ENCODE data around the gene EPHB1.

DNA sequence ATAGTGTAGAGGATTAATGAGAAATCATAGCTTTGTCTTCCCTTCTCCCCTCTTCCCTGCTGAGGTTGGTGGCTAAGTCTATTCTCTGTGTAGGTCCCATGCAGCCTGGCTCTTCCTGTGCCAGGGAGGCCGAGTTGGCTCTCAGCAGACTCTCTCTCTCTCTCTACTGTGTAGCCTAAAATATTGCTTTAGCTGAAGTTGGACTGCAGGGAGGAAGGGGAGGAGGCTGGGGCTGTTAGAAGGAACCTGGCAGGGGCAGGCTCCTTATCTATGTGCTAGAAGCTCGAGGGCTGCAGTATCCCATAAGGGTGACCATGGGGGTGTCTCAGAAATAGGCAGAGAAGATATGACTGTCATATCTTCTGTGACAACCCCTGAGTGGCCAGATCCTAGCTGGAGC, 160.8 kb downstream of the EPHB1 start:
- no peak for TF ChIP-seq CTCF (IDR thresholded peaks at IDR 0.05 in 2 of 3, conservative IDR thresholded peaks at IDR 0.05 in 1 of 3; ENCODE audit: borderline replicate concordance in 1 of 3, insufficient read depth in 1 of 3, low read depth in 2 of 3, low read length in 2 of 3)
- no peak for TF ChIP-seq JUND (IDR thresholded peaks at IDR 0.05)
- TF ChIP-seq SP1 (IDR thresholded peaks at IDR 0.05; ENCODE audit: low read depth) = no peak
- TF ChIP-seq, protein P1, sequence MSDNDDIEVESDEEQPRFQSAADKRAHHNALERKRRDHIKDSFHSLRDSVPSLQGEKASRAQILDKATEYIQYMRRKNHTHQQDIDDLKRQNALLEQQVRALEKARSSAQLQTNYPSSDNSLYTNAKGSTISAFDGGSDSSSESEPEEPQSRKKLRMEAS (IDR thresholded peaks at IDR 0.05) = no peak
- TF ChIP-seq RAD21 (IDR thresholded peaks at IDR 0.05; ENCODE audit: low read depth) = no peak
- no peak for TF ChIP-seq TCF7L2 (IDR thresholded peaks at IDR 0.05; ENCODE audit: borderline replicate concordance, extremely low read depth, insufficient read depth, insufficient read length)
- TF ChIP-seq SRF (IDR thresholded peaks at IDR 0.05; ENCODE audit: low read depth) = no peak
- TF ChIP-seq, protein P2, sequence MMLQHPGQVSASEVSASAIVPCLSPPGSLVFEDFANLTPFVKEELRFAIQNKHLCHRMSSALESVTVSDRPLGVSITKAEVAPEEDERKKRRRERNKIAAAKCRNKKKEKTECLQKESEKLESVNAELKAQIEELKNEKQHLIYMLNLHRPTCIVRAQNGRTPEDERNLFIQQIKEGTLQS (IDR thresholded peaks at IDR 0.05) = no peak

All from HCT116 (cell line).